Esophagus squamous epithelium (tissue), 4 donors: ENCODE data around the gene ERC1.

Experiments used
- CTCF ChIP-seq, 6 experiments: fragments of 450-650 bp in 4 of 6; fragments of 200-600 bp in 2 of 6; sonication (generic) in 2 of 6; IDR thresholded peaks; one replicate each; pipeline ENCODE4 v1.5.1; 2016 to 2019; ENCODE audit warnings: antibody characterized with exemption in 6 of 6, mild to moderate bottlenecking in 4 of 6, moderate library complexity in 4 of 6
- POLR2A ChIP-seq, 4 donors: fragments of 450-650 bp; IDR thresholded peaks; one replicate each; pipeline ENCODE4 v1.6.1; 2017; ENCODE audit warnings: antibody characterized with exemption in 4 of 4, mild to moderate bottlenecking in 4 of 4, moderate library complexity in 3 of 4

- TF ChIP-seq CTCF (IDR thresholded peaks at IDR 0.05): no peak
- TF ChIP-seq POLR2A (IDR thresholded peaks at IDR 0.05): no peak
Measured at GRCh38 chr12:1523046-1523445, 532.0 kb downstream of the ERC1 start.
